Astrocyte (in vitro differentiated cells and primary cell): ENCODE measurements around the gene ARFRP1. TPM values are rescaled to one million over a fixed set of nuclear protein-coding genes. Genes with fewer than 3 reads are reported as not detected.
"Not testable (repeated sequence)": the region's sequence is repeated elsewhere in the genome, so short reads cannot be mapped to it uniquely, and the experiment has no call there.

Experiments
- DNase-seq: peaks from one replicate; pipeline ENCODE4 v3.0.0-alpha.2; 2010; ENCODE audit warnings: low read depth
- FAIRE-seq: peaks from 2 replicates; lab custom pipeline; 2011; peaks lifted over from hg19 to GRCh38; lab: Jason Lieb, UNC
- H2AFZ ChIP-seq: 2 replicates; pipeline ENCODE4 v1.6.0; 2012; ENCODE audit warnings: low read depth, low read length, inconsistent platforms
- H3K27ac ChIP-seq: 2 replicates; pipeline ENCODE4 v1.5.1; 2011; ENCODE audit warnings: low read depth, low read length, inconsistent platforms
- H3K27me3 ChIP-seq: 2 replicates; pipeline ENCODE4 v1.6.0; 2011; ENCODE audit warnings: low read length, inconsistent platforms; ENCODE audit not compliant: insufficient read depth
- H3K36me3 ChIP-seq: 2 replicates; pipeline ENCODE4 v1.5.1; 2011; ENCODE audit warnings: low read length, inconsistent platforms; ENCODE audit not compliant: insufficient read depth
- H3K4me1 ChIP-seq: 2 replicates; pipeline ENCODE4 v1.5.1; 2011; ENCODE audit warnings: low read length, inconsistent platforms; ENCODE audit not compliant: insufficient read depth
- H3K4me2 ChIP-seq: 2 replicates; pipeline ENCODE4 v1.6.0; 2012; ENCODE audit warnings: low read length, inconsistent platforms
- H3K4me3 ChIP-seq: 2 replicates; pipeline ENCODE4 v1.5.1; 2011; ENCODE audit warnings: low read depth, mild to moderate bottlenecking, low read length, inconsistent platforms; ENCODE audit not compliant: insufficient read depth
- H3K79me2 ChIP-seq: 2 replicates; pipeline ENCODE4 v1.6.0; 2012; ENCODE audit warnings: mild to moderate bottlenecking, low read length, inconsistent platforms; ENCODE audit not compliant: insufficient read depth
- H3K9ac ChIP-seq: 2 replicates; pipeline ENCODE4 v1.6.0; 2012; ENCODE audit warnings: mild to moderate bottlenecking, low read length, inconsistent platforms
- H3K9me3 ChIP-seq: 2 replicates; pipeline ENCODE4 v1.5.1; 2012; ENCODE audit warnings: low read depth, mild to moderate bottlenecking, low read length, inconsistent platforms; ENCODE audit not compliant: insufficient read depth
- H4K20me1 ChIP-seq: 2 replicates; pipeline ENCODE4 v1.6.0; 2012; ENCODE audit warnings: low read length, inconsistent platforms; ENCODE audit not compliant: insufficient read depth
- H3K27ac Mint-ChIP-seq: one replicate; pipeline ENCODE4 v1.8.0; 2021; ENCODE audit warnings: mild to moderate bottlenecking, mixed read lengths; ENCODE audit not compliant: unreplicated experiment
- H3K27me3 Mint-ChIP-seq: one replicate; pipeline ENCODE4 v1.8.0; 2021; ENCODE audit warnings: low read depth, mixed read lengths; ENCODE audit not compliant: unreplicated experiment
- H3K36me3 Mint-ChIP-seq: one replicate; pipeline ENCODE4 v1.8.0; 2021; ENCODE audit warnings: low read depth, mixed read lengths; ENCODE audit not compliant: unreplicated experiment
- H3K4me1 Mint-ChIP-seq: one replicate; pipeline ENCODE4 v1.8.0; 2021; ENCODE audit warnings: low read depth, mixed read lengths; ENCODE audit not compliant: unreplicated experiment
- H3K4me3 Mint-ChIP-seq: one replicate; pipeline ENCODE4 v1.8.0; 2021; ENCODE audit warnings: mild to moderate bottlenecking, moderate library complexity, mixed read lengths; ENCODE audit not compliant: unreplicated experiment
- H3K9me3 Mint-ChIP-seq: one replicate; pipeline ENCODE4 v1.8.0; 2021; ENCODE audit warnings: mild to moderate bottlenecking, mixed read lengths; ENCODE audit not compliant: unreplicated experiment
- EZH2 ChIP-seq: IDR thresholded peaks from 2 replicates; pipeline ENCODE4 v1.6.1; 2012; ENCODE audit warnings: mild to moderate bottlenecking, low read length, inconsistent platforms; ENCODE audit not compliant: insufficient read depth
- total RNA-seq: library from RNA; stranded (reverse); gene quantifications from 2 replicates; pipeline ENCODE4 v1.2.1, GENCODE V29; 2021
- TF ChIP-seq, protein P1 (sequence below): IDR thresholded peaks from 2 replicates; pipeline ENCODE4 v1.5.1; 2011; ENCODE audit warnings: low read depth, mild to moderate bottlenecking, inconsistent platforms, low read length, moderate library complexity; ENCODE audit not compliant: insufficient read depth

ARFRP1 gene
- total RNA-seq, 1 donor from 2014 or later, result 32.5 TPM

DNA sequence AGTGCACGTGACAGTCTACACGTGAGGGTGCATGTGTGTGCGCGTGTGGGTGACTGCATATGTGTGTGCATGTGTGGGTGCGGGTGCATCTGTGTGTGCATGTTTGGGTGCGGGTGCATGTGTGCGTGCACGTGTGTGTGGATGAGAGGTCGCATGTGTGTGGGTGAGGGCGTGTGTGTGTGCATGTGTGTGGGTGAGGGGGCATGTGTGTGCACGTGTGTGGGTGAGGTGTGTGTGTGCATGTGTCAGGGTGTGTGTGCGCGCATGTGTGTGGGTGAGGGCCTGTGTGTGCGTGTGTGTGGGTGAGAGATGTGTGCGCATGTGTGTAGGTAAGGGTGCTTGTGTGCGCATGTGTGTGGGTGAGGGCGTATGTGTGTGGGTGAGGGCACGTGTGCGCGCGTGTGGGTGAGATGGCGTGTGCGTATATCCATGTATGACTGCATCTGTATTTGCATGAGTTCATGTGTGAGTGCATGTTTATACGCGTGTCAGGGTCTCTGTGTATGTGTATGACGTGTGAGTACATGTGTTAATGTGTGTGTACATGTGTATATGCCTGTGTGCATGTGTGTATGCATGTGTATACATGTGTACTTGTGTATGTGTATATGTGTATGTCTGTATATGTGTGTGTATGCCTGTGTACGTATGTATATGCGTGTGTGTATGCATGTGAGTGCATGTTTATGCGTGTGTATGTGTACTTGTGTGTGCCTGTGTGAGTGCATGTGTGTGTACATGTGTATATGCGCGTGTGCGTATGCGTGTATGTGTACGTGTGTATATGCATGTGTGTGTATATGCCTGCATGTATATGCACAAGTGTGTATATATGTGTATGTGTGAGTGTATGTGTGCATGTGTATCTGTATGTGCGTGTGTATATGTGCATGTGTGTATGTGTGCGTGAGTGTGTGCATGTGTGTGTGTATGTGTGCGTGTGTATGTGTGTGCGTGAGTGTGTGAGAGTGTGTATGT is 24.6 kb upstream of the ARFRP1 start:
- DNase-seq, result no peak
- H3K4me2 ChIP-seq, result no peak overlapping the region

DNA sequence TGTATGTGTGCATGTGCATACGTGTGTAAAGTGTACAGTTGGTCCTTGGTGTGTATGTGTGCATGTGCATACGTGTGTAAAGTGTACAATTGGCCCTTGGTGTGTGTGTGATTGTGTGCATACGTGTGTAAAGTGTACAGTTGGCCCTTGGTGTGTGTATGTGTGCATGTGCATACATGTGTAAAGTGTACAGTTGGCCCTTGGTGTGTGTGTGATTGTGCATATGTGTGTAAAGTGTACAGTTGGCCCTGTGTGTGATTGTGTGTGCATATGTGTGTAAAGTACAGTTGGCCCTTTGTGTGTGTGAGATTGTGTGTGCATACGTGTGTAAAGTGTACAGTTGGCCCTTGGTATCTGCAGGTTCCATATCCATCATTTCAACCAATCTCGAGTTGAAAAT is 23.6 kb upstream of the ARFRP1 start:
- H3K27me3 Mint-ChIP-seq, result no peaks in the 10 kb centered on the region
- Histone ChIP-seq H3K4me2 (no peak overlapping the region), H3K9ac (no peak overlapping the region), H3K9me3 (no peaks in the 10 kb centered on the region), H3K27me3 (no peaks in the 10 kb centered on the region), H2AFZ (no peak overlapping the region), H3K36me3 (peaks cover 3% of the 10 kb centered on the region), H3K79me2 (peaks cover 63% of the 10 kb centered on the region), H3K4me1 (no peaks in the 10 kb centered on the region), H4K20me1 (peaks cover 63% of the 10 kb centered on the region), H3K27ac (no peak overlapping the region), H3K4me3 (no peak overlapping the region)
- no peak for TF ChIP-seq EZH2
- TF ChIP-seq, protein P1, sequence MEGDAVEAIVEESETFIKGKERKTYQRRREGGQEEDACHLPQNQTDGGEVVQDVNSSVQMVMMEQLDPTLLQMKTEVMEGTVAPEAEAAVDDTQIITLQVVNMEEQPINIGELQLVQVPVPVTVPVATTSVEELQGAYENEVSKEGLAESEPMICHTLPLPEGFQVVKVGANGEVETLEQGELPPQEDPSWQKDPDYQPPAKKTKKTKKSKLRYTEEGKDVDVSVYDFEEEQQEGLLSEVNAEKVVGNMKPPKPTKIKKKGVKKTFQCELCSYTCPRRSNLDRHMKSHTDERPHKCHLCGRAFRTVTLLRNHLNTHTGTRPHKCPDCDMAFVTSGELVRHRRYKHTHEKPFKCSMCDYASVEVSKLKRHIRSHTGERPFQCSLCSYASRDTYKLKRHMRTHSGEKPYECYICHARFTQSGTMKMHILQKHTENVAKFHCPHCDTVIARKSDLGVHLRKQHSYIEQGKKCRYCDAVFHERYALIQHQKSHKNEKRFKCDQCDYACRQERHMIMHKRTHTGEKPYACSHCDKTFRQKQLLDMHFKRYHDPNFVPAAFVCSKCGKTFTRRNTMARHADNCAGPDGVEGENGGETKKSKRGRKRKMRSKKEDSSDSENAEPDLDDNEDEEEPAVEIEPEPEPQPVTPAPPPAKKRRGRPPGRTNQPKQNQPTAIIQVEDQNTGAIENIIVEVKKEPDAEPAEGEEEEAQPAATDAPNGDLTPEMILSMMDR, result no peak
- no peak overlapping the region for H3K4me3 Mint-ChIP-seq
- no peak overlapping the region for H3K27ac Mint-ChIP-seq
- FAIRE-seq (no peak), DNase-seq (no peak)
- peaks cover 10% of the 10 kb centered on the region for H3K4me1 Mint-ChIP-seq
- H3K36me3 Mint-ChIP-seq, result peaks cover 19% of the 10 kb centered on the region
- H3K9me3 Mint-ChIP-seq, result peaks cover 3% of the 10 kb centered on the region

More for the DNA sequence above, 24.6 kb upstream of the ARFRP1 start:
- Histone ChIP-seq H2AFZ (no peak overlapping the region), H4K20me1 (peaks cover 73% of the 10 kb centered on the region), H3K36me3 (peaks cover 3% of the 10 kb centered on the region), H3K4me3 (no peak overlapping the region), H3K9me3 (no peaks in the 10 kb centered on the region), H3K79me2 (peaks cover 53% of the 10 kb centered on the region), H3K27ac (no peak overlapping the region), H3K27me3 (no peaks in the 10 kb centered on the region), H3K4me1 (no peaks in the 10 kb centered on the region), H3K9ac (no peak overlapping the region)
- Mint-ChIP-seq H3K36me3 (peaks cover 18% of the 10 kb centered on the region), H3K4me1 (peaks cover 10% of the 10 kb centered on the region), H3K9me3 (no peaks in the 10 kb centered on the region), H3K27ac (no peak overlapping the region), H3K4me3 (no peak overlapping the region), H3K27me3 (no peaks in the 10 kb centered on the region)
- TF ChIP-seq, protein P1, result no peak
- no peak for TF ChIP-seq EZH2
- no peak for FAIRE-seq

DNA sequence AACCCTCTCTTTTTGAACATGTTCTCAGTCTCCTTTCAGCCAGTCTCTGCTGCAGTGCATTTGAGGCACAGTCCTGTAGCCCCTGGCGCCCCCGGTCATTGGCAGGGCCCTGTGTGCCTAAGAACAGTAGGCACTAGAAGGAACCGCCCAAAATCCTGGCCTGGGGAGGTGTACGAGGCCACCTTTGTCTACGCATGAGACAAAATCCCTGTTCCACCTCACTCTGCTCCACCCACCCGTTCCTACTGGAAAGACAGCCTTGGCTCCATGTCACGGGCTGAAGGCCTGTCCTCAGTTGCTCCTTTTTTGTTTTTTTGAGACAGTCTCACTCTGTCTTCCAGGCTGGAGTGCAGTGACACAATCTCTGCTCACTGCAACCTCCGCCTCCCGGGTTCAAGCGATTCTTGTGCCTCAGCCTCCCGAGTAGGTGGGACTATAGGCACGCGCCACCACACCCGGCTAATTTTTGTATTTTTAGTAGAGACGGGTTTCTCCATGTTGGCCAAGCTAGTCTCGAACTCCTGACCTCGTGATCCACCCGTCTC is 22.5 kb upstream of the ARFRP1 start:
- H3K27ac Mint-ChIP-seq, H3K4me1 ChIP-seq, DNase-seq, H3K27me3 ChIP-seq, H3K9me3 ChIP-seq, H3K4me2 ChIP-seq, H3K27ac ChIP-seq, H3K4me3 Mint-ChIP-seq, FAIRE-seq, H3K9me3 Mint-ChIP-seq, H2AFZ ChIP-seq, H3K9ac ChIP-seq, H3K27me3 Mint-ChIP-seq, H3K4me3 ChIP-seq, H3K36me3 ChIP-seq: not testable (repeated sequence)
- Mint-ChIP-seq H3K4me1 (peaks cover 10% of the 10 kb centered on the region), H3K36me3 (peaks cover 18% of the 10 kb centered on the region)
- H3K79me2 ChIP-seq, result peaks cover 68% of the 10 kb centered on the region
- peaks cover 58% of the 10 kb centered on the region for H4K20me1 ChIP-seq

DNA sequence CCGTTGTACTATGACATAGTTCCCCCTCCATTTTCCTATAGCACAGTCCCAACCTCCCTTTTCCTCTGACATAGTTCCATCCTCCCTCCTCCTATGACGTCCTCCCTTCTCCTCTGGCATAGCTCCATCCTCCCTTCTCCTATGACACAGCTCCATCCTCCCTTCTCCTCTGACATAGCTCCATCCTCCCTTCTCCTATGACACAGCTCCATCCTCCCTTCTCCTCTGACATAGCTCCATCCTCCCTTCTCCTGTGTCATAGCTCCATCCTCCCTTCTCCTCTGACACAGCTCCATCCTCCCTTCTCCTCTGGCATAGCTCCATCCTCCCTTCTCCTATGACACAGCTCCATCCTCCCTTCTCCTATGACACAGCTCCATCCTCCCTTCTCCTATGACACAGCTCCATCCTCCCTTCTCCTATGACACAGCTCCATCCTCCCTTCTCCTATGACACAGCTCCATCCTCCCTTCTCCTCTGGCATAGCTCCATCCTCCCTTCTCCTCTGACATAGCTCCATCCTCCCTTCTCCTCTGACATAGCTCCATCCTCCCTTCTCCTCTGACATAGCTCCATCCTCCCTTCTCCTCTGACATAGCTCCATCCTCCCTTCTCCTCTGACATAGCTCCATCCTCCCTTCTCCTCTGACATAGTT is 15.3 kb upstream of the ARFRP1 start:
- peaks cover 12% of the 10 kb centered on the region for H3K36me3 Mint-ChIP-seq
- H3K27me3 ChIP-seq, H3K9me3 Mint-ChIP-seq, H2AFZ ChIP-seq, H3K4me1 Mint-ChIP-seq, H3K27me3 Mint-ChIP-seq, H3K27ac Mint-ChIP-seq, H3K27ac ChIP-seq, H3K9ac ChIP-seq, DNase-seq, H3K4me2 ChIP-seq, H3K36me3 ChIP-seq, H3K4me3 Mint-ChIP-seq, H3K9me3 ChIP-seq, FAIRE-seq, H3K4me3 ChIP-seq, H3K4me1 ChIP-seq: not testable (repeated sequence)
- H3K79me2 ChIP-seq, result peaks cover 56% of the 10 kb centered on the region
- H4K20me1 ChIP-seq, result peaks cover 28% of the 10 kb centered on the region
